ENCODE data around the gene LIFR. TPM values are rescaled to one million over a fixed set of nuclear protein-coding genes. Genes with fewer than 3 reads are reported as not detected.

LIFR gene
- total RNA-seq, 1 experiment from 2014 or later = 7.8 TPM

GRCh38 chr5:38438757-38439156, 117.7 kb downstream of the LIFR start:
- no CpG with 5 or more reads among the region's 1 CpG for WGBS (ENCODE audit: extremely low coverage, insufficient read length, low lambda C conversion rate)
- no peak overlapping the region for H3K27ac Mint-ChIP-seq
- H3K4me1 ChIP-seq (ENCODE audit: insufficient read depth, low read length) = no peaks in the 10 kb centered on the region
- H2BK20ac ChIP-seq (ENCODE audit: low read depth, low read length, poor library complexity, severe bottlenecking) = no peak overlapping the region
- no peak overlapping the region for H3K4me3 Mint-ChIP-seq
- no peak overlapping the region for H3K14ac ChIP-seq (ENCODE audit: insufficient read depth, low read length)
- no peak overlapping the region for H2BK5ac ChIP-seq (ENCODE audit: insufficient read length, low read length)
- DNase-seq = no peak
- no peaks in the 10 kb centered on the region for H3K23me2 ChIP-seq (ENCODE audit: insufficient read length, low read depth, low read length, poor library complexity, severe bottlenecking)
- H2AFZ ChIP-seq (ENCODE audit: low read length) = no peak overlapping the region
- TF ChIP-seq, protein P1, sequence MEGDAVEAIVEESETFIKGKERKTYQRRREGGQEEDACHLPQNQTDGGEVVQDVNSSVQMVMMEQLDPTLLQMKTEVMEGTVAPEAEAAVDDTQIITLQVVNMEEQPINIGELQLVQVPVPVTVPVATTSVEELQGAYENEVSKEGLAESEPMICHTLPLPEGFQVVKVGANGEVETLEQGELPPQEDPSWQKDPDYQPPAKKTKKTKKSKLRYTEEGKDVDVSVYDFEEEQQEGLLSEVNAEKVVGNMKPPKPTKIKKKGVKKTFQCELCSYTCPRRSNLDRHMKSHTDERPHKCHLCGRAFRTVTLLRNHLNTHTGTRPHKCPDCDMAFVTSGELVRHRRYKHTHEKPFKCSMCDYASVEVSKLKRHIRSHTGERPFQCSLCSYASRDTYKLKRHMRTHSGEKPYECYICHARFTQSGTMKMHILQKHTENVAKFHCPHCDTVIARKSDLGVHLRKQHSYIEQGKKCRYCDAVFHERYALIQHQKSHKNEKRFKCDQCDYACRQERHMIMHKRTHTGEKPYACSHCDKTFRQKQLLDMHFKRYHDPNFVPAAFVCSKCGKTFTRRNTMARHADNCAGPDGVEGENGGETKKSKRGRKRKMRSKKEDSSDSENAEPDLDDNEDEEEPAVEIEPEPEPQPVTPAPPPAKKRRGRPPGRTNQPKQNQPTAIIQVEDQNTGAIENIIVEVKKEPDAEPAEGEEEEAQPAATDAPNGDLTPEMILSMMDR (conservative IDR thresholded peaks at IDR 0.05) = no peak
- no peak overlapping the region for H3K4ac ChIP-seq (ENCODE audit: low read depth, low read length)
- no peaks in the 10 kb centered on the region for H3K27me3 ChIP-seq (ENCODE audit: insufficient read depth, low read length)
- H4K5ac ChIP-seq (ENCODE audit: insufficient read length, low read depth, low read length) = no peak overlapping the region
- H3K4me2 ChIP-seq (ENCODE audit: insufficient read depth, insufficient read length, low read length) = no peak overlapping the region
- H3T11ph ChIP-seq (ENCODE audit: low read length) = no peak overlapping the region
- no peaks in the 10 kb centered on the region for H4K20me1 ChIP-seq (ENCODE audit: control insufficient read depth, insufficient read depth, insufficient read length)
- H3K56ac ChIP-seq (ENCODE audit: insufficient read length, low read depth, low read length) = no peak overlapping the region
- H3K9me3 ChIP-seq (ENCODE audit: control insufficient read depth, low read depth, low read length) = no peaks in the 10 kb centered on the region
- H3K23ac ChIP-seq (ENCODE audit: insufficient read length, low read depth, low read length) = no peak overlapping the region
- peaks cover 0 to 9% of the 10 kb centered on the region in 2 experiments; a peak in 2 of 4 replicates for H3K4me1 Mint-ChIP-seq
- H3K79me1 ChIP-seq (ENCODE audit: insufficient read depth, low read depth, low read length, poor library complexity, severe bottlenecking) = no peaks in the 10 kb centered on the region
- H3K27ac ChIP-seq (ENCODE audit: insufficient read length, low read depth, low read length) = no peak overlapping the region
- no peak overlapping the region for H2BK15ac ChIP-seq (ENCODE audit: low read depth, low read length)
- H3K9me3 Mint-ChIP-seq = no peaks in the 10 kb centered on the region
- H3K36me3 Mint-ChIP-seq (ENCODE audit: insufficient read depth in 1 of 3, low read depth in 3 of 3) = no peaks in the 10 kb centered on the region
- no peak overlapping the region for H4K91ac ChIP-seq (ENCODE audit: insufficient read length, low read depth, low read length)
- H3K79me2 ChIP-seq (ENCODE audit: insufficient read depth, low read length) = no peaks in the 10 kb centered on the region
- H2BK120ac ChIP-seq (ENCODE audit: low read depth, low read length, poor library complexity, severe bottlenecking) = no peak overlapping the region
- H2AK5ac ChIP-seq (ENCODE audit: insufficient read length, low read length) = no peak overlapping the region
- no peak overlapping the region for H2BK12ac ChIP-seq (ENCODE audit: insufficient read length, low read depth, low read length)
- no peak overlapping the region for H3K18ac ChIP-seq (ENCODE audit: insufficient read length, low read depth, low read length)
- no peak overlapping the region for H4K8ac ChIP-seq (replicated peaks; ENCODE audit: insufficient read length, low read depth, low read length)
- peaks cover 4% of the 10 kb centered on the region; the same call in 1 of the 2 replicates for H3K27me3 Mint-ChIP-seq (ENCODE audit: low read depth)
- H3K9ac ChIP-seq (ENCODE audit: extremely low read depth, insufficient read length, low read length) = no peak overlapping the region

All from H9 (cell line).